NCI-H510A (cell line): Measurements from ENCODE around the gene SIX5.

Experiments used
- DNase-seq: peaks from one replicate; lab custom pipeline; 2025; lab: John Stamatoyannopoulos, UW

The SIX5 gene

DNA sequence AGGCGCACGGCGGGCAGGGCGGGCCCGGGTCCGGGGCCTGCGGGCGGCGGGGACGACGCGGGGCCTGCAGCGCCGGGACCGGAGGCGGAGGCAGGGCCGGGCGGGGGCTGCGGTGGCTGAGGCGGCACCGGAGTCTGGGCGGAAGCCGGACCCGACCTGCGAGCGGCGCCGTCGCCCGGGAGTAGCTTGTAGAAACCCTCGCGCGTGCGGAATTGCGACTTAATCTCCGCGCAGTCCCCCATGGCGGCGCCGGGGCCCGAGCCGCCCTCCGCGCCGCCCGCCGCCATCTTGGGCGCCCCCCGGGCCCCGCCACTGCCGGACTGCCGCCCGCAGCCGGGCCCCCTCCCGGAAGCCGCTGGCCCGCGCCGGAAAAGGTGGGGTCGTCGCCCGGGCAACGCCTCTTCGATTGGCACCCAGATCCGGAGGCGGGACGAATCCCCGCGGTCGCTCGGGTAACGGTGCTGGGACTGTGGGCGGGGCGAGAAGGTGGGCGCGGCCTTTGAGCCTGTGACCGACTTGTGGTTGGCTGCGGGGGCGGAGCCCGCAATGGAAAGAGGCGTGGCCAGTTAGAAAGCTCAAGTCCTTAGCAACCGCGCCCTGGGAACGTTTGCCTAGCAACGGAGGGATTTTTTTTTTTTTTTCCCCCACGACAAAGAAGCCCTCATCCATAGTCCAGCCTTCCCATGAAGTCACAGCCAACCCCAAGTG, 23.6 kb upstream of the SIX5 start, which contains the start of gene DMWD:
Gene DMWD, minus strand, starts transcription at position 376 of the 708 bp plus-strand sequence. Its CDS starts 89 bp downstream, at position 287.
- DNase-seq: peak; percentile 96

DNA sequence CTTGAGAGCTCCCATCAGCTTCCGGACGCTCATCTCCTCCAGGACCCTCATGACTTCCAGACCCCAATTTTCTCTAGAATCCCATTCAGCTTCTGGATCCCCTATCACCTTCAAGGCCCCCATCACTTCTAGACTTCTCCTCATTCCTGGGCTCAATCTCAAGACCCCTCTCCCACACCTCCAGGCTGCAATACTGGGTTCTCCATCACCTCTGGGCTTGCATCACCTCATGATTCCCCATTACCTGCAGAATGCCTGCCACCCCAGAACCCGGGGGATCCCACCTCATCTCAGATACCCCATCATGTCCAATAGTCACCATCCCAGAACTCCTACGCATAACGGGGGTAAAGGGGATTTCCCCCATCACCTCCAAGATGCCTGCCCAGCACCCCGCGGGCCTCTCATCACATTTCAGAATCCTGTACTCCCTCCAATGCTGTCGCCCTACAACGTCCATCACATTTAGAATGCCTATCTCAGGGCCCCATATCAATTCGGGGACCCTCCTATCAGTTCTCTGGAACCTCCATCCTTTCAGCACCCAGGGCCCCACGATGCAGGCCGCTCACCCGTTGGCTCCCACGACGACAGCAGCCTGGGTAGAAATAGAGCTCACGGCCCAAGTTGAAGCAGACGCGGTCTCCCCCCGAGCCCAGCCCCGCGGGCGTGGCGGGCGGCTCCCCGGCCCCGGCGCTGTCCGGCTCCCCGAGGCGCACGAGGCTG, 22.9 kb upstream of the SIX5 start:
- DNase-seq: no peak

DNA sequence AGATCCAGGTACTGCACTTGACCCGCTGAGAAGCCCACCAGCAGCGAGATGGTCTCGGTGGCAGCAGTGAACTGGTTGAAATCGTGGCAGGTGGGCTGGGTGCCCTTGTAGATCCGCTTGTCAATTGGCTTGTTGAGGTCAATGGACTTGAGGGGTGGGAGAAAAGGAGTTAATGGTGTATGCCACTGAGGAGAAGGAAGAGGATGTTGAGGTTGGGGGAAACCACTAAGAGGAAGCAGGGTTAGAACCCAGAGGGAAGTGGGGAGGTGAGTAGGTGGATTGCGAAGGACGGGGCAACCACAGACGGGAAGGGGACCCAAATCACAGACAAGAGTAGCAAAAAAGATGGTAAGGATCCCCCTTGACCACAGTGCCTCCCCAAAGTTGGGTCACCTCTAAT, 21.9 kb upstream of the SIX5 start:
- no peak for DNase-seq

DNA sequence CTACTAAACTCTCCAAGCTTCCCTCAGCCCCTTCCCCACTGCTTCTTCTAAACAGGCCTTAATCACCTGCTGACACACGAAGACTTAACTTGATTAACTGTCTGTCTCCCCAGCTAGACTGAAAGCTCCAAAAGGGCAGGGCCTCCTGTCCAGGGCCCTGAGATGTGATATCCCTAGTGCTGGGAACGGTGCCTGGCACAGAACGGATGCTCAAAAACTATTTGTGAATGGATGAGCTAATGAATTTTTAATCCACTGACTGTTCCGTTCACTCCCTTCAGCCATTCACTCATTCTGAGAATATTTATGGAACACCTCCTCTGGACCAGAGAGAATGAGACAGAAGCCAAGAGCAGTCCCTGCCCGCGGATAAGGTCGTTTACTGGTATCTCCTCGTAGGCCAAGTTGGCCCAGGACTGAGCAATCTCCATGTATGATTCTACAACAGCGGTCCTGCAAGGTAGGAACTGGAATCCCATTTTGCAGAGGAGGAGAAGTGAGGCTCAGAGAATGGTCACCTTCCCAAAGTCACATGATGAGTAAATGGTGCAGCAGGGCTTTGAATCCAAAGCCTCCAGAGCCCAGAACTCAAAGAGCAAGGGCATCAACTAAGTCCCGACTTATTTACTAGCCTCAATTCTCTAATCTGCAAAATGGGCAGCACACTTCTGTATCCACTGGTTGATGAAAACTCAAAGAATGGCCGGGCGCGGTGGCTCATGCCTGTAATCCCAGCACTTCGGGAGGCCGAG, 20.2 kb upstream of the SIX5 start:
- no peak for DNase-seq

DNA sequence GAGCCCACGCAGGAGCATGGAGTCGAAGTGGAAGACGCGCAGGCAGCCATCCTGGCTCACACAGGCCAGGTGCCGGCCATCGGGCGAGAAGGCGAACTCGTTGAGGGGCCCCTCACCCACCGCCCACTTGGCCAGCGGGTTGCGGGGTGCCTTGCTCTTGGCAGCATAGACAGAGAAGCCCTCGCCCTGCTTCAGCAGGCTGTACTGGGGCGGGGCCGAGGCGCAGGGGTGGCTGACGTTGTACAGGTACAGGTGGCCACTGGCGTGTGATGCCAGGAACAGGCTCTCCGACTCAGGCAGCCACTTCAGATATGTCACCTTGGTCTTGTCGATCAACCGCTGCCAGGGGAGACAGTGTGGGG, 17.5 kb upstream of the SIX5 start:
- DNase-seq: no peak

DNA sequence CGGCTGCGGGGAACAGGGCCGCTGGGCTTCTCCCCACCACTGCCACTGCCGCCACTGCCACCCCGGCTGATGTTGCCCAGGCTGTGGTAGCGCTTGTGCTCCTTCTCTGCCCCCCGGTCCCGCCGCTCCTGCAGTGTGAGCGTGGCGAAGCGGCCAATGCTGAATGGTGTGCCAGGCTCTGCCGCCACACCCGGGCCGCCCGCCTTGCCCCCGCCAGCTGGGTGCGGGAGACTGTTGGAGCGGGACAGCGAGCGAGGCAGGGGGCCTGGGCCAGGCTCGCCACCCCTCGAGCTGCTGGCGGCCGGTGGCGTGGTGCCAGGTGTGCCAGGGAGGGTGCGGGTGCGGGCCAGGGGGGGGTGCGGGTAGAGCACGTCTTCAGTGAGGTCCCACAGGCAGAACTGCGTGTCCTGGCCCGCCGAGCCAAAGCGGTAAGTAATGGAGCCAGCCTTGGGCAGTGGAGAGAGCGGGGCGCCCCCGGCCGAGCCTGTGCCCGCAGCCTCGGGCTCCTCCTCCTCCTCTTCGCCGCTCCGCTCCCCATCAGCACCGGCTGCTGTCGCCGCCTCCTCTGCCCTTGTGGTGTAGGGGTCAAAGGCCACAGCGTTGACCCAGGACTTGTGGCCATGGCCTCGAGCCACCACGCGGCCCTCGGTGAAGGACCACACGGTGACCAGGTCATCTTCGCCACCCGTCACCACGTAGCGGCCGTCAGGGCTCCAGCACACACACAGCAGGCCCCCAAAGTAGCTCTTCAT, 16.9 kb upstream of the SIX5 start:
- DNase-seq: no peak

DNA sequence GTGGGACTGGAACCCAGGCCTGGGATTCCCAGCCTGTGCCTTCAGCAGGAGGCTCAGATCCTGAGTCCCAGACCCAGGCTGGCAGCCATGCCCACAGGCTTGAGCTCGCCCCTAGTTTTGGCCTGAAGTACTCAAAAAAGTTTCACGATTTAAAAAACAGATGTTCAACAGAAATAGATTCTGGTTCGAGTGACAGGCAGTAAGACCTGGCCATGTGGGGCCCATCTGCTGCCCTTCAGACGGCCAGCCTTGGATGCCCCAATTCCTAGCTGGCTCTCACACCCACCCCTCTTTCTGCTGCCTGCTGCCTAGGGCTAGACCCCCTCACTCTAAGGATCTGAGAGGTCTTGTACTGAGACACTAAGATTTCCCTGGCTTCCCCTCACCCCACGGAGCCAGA, 16.0 kb upstream of the SIX5 start:
- DNase-seq: no peak

DNA sequence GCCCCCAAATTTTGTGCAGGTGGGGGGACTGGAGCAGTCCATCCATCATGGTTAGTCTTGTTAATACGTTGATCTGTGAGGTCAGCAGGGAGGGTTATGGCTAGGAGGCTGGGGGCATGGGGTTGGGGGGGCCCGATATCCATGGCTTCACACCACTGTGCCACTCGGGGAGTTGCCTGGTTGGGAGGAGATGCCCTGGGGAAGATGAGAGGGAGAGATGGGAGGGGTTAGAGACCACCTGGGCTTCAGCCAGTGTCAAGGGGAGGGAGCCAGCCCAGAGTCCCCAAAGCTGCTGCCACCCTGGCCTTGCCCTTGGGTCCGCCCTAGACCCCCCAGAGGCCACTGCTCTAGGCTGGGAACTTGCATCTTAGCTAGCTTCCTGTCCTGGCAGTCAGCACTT, 15.0 kb upstream of the SIX5 start:
- DNase-seq: no peak

DNA sequence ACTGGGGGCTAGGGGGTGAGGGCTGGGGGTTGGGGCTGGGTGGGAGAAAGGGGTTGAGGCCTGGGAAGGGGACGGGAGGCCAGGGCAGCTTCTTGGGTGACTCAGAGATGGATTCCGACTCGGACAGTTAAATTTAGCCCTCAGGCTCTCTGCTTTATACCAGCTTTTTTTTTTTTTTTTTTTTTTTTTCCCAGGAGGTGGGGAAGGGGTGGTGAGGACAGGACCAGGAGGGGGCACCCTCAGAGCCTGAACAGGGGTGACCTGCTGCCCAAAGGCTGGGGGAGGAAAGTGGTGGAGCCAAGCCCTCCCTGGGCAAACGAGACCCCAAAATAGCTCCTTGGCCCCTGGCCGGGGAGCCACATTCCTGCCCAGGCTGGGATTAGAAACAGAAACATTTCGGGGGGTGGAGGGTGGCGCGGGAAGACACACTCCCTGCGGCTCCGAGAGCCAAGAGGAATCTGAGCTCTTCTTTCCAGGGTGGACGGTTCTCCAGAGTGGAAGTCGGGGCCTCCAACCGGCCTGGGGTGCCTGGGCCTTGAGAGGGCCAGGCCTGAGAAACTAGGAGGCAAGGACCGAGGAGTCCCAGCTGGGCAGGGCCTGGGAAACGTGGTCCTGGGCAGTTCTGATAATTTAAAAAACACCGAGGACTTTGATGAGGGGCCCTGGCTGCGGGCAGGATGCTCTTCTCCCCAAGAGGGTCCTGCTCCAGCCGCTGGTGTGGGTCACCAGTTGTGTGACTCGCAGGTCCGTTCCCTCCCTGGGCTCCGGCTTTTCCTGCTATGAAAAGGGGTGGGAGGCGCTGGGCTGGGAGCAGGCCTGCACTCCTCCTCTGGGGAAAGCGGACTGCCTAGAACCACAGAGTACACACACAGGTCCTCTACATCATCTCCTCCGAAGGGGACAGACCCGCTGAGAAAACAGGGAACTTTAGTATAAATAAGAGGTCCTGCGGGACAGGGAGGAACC, 14.1 kb upstream of the SIX5 start:
- DNase-seq: no peak

DNA sequence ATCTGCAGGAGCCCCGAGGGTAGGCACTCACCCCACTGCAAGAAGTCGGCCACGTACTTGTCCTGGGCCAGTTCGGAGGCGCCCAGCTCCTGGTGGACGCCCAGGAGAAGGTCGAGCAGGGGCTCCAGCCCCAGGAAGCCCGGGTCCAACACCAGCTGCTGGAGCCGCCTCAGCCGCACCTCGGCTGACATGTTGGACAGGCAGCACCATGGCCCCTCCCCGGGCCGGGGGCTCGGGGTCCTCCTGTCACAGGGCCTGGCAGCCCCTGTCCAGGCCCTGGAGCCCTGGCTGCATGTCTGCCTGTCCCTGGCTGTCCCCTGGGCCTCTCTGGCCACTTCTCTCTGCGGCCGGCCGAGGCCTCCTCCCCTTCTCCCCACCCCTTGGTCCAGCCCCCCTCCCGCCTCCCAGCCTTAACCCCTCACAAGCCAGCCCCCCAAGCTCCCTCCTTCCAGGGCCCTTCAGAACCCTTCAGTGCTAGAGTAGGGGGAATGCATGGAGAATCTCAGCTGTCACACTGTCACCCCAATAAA, 13.2 kb upstream of the SIX5 start, which contains the start of gene DMPK:
Gene DMPK, minus strand, starts transcription at position 329 of the 530 bp plus-strand sequence. Its CDS starts 138 bp downstream, at position 191.
- no peak for DNase-seq

DNA sequence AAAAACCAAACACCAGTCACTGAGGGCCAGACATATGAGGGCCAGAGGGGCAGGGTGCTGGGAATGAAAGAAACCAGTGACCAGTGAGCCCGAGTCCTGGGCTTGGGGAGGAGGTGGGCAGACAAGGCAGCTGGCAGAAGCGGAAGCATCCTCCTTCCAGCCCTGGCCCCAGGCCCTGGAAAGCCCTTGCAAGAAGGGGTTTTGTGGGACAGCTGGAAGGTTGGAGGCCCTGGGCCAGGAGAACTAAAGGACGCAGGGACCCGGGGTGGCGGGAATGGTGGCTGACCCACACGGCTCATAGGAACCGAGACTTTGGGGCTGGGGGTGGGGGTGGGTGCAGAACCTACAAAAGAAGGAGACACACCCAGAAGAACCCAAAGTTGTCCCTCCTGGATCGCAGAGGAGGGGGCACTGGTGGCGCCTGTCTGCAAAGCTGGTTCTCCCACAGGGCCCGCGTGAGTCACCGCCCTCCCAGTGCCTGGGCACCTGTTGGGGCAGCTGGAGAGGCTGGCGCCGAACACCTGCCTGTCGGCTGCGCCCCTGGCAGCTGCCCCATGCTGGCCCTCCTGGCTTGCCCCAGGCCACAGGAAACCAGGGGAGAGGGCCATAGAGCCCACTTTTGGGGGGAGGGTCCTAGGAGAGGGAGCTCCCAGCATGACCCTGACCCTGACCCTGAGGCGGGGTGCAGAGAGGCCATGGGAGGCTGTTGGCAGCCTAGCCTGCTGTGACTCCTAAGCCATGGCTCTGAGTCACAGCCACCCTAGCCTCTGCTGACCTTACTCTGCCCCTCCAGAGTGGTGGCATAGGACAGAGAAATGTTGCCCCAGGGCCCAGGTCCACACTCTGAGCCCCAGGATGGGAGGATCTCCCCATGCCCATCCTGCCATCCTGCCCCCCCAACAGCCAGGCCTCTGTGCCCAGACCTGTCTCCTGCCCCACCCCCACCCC, 12.4 kb upstream of the SIX5 start:
- DNase-seq: peak; percentile 77

DNA sequence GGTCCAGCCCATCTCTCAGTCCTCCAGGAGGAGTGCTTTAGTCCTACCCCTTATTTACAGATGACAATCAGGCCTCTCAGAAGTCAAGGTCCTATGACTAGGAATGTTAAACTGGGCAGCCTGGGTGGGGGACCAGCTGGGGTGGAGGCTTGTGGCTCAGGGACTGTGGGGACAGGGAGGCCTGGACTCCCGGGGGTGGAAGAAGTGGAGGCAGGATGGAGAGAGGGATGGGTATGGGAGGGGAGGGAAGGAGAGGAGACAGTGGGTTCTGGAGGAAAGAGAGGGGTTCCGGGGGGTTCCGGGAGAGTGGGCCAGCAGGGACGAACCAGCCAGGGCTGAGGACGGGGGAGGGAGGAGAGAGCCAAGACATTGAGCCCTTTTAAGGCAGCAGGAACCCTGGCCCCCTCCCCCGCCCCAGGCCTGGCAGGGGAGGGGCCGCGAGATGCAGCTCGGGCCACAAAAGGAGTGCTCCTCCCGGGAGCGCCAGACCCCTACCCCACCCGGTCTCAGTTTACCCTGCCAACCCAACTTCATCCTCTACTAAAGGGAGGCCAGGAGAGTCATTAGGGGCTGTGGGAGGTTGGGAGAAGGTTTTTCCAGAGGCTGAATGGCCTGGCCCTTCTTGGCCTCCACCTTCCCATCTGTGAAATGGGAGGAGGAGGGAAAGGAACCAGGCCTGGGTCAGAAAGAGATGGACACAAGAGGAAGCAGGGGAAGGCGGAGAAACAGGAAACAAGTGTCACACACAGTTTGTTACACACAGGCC, 11.6 kb upstream of the SIX5 start:
- no peak for DNase-seq

DNA sequence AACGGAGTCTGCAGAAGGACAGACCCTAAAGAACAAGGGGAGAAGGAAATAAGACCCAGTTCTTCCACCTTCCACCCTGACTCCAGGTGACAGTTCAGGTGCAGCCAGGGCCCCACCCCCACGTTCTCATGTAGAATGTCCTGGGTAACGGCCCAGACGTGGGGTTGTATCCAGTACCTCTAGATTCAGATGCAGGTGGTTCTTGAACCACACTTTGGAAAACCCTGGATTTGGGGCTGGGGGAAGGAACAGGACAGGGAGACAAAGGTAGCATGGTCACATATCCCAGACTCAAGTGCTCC, 11.0 kb upstream of the SIX5 start:
- no peak for DNase-seq

DNA sequence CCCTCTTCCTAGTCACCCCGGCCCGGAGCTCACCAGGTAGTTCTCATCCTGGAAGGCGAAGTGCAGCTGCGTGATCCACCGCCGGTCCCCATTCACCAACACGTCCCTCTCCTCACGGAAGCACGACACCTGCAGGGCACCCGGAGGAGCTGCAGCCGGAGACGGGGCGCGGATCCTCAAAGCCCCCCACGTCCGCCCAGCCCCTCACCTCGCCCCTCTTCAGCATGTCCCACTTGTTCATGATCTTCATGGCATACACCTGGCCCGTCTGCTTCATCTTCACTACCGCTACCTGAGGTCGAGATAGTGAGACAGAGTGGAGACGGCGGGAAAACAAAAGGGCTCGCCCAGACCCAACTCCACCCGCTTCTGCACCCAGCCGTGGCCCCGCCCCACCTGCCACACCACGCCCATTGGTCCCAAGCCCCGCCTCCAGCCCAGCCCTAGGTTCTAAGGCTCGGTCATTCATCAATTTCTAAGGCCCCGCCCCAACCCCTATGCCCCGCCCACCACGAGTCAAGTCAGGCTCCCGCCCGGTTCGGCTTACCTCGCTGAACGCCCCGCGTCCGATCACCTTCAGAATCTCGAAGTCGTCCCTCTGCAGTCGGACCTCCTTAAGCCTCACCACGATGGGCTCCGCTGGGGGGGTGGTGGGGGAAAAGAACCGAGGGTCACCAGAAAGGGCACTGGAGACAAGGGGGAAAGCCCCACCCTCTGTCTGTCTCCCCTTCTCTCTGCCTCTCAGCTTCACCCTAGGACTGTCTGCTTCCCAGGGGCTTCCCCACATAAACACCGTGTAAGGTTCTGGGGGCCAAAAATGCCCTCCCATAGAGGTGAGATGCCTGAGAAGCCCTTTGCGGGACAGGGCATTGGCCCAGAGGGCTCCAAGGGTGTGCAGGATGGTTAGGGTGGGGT, 10.4 kb upstream of the SIX5 start:
- DNase-seq: no peak

DNA sequence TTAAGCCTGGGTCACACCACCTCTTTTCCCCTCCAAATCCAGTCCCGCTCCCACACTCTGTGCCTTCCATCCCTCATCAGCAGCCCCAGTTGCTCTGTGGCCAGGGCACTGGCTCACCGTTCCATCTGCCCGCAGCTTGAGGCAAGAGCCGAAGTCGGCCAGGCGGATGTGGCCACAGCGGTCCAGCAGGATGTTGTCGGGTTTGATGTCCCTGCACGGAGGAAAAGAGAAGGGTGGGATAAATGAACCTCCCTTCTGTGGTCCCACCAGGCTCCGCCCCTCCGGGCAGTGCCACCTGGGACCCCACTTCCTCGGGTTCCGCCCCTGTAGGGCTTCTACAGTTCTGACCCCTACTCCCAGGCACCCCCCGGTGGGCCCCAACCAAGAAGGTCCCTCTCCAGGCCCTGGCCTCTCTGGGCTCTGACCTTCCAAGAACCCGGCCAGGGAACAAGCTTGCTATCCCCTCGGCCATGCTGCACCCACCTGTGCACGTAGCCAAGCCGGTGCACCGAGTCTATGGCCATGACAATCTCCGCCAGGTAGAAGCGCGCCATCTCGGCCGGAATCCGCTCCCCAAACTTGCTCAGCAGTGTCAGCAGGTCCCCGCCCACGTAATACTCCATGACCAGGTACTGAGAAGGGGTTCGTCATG, 9.1 kb upstream of the SIX5 start:
- DNase-seq: no peak

DNA sequence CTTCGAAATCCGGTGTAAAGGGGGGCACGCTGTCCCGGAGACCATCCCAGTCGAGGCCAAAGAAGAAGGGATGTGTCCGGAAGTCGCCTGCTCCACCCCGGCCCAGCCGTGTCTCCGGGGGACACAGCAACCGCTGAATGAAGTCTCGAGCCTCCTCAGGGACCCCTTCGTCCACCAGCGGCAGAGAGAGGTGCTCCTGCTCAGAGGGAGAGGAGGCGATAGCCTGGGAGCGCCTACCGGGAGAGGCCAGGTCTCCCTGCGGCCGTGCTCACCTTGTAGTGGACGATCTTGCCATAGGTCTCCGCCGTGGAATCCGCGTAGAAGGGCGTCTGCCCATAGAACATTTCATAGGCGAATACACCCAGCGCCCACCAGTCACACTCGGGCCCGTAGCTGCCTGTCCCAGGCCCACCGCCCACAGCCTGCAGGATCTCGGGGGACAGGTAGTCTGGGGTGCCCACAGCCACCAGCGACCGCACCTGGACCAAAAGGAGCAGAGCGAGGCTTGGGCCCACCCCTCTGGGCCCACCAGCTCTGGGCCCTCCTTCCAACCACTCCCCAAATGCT, 8.4 kb upstream of the SIX5 start:
- DNase-seq: no peak

DNA sequence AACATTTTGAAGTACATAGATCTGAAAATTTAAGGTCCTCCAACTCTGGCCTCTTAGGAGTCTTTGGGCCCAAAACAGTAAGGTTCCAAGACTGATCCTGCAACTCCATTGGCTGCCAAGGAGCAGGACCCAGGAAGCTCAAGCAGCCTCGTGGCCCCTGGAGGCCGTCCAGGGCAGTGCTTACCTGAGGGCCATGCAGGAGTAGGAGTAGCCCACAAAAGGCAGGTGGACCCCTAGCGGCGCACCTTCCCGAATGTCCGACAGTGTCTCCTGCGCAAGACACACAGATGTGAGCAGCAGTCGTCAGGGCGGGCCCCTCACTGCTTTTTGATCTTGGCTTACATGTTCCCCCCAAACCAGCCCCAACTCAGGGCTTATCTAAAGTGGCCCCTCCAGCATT, 5.7 kb upstream of the SIX5 start:
- DNase-seq: no peak
